ENCODE data around the gene SUPT3H. TPM values are rescaled to one million over a fixed set of nuclear protein-coding genes. Genes with fewer than 3 reads are reported as not detected.

The SUPT3H gene
- polyA plus RNA-seq, 1 donor (not counting 4 experiments of a cell fraction or from before 2014, with no cell fraction given) = 7.6 TPM

DNA sequence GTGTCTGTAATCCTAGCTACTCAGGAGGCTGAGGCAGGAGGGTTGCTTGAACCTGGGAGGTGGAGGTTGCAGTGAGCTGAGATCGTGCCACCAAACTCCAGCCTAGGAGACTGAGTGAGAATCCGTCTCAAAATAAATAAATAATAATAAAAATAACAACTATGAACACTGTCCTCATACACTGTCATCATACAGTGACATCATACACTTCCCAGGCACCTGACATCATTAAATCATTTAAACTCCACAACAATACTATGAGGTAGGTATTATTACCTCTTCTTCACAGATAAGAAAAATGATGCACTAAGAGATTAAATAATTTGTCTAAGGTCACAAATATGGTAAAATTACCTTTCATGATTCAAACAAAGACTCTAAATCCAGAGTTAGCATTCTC, 250.5 kb downstream of the SUPT3H start:
- Histone ChIP-seq H3K27ac (ENCODE audit: control insufficient read depth, insufficient read depth, low read length) (no peak overlapping the region), H3K4me1 (ENCODE audit: control insufficient read depth, extremely low read depth, insufficient read depth, low read length) (no peaks in the 10 kb centered on the region), H3K9ac (ENCODE audit: control insufficient read depth, extremely low read depth, insufficient read depth, low read length) (no peak overlapping the region), H3K9me1 (ENCODE audit: control insufficient read depth, extremely low read depth, insufficient read depth, low read length) (no peaks in the 10 kb centered on the region), H2AFZ (ENCODE audit: control insufficient read depth, low read length) (no peak overlapping the region), H3K4me3 (ENCODE audit: control insufficient read depth in 2 of 3, extremely low read depth in 1 of 3, insufficient read depth in 2 of 3, low read depth in 1 of 3, low read length in 3 of 3) (no peak overlapping the region), H4K20me1 (ENCODE audit: control insufficient read depth, extremely low read depth, insufficient read depth, low read length) (no peaks in the 10 kb centered on the region), H3K79me2 (ENCODE audit: control insufficient read depth, insufficient read depth, low read length) (no peaks in the 10 kb centered on the region), H3K27me3 (ENCODE audit: control insufficient read depth, extremely low read depth, insufficient read depth, low read length) (no peaks in the 10 kb centered on the region), H3K36me3 (ENCODE audit: control insufficient read depth in 2 of 2, extremely low read depth in 1 of 2, insufficient read depth in 2 of 2, low read length in 2 of 2) (no peaks in the 10 kb centered on the region), H3K4me2 (ENCODE audit: control insufficient read depth, extremely low read depth, insufficient read depth, low read depth, low read length) (no peak overlapping the region), H3K9me3 (ENCODE audit: control insufficient read depth, low read depth, low read length) (no peaks in the 10 kb centered on the region)
- dilution Hi-C loops (cut with MboI; ENCODE audit: extremely low pct_ligation_motif_present, low sequenced_read_pairs) = no loop called here
- no peak for FAIRE-seq
- DNase-seq (ENCODE audit: low read depth, low spot score) = no peak
- TF ChIP-seq CTCF (optimal IDR thresholded peaks at IDR 0.05 in 1 of 3, IDR thresholded peaks at IDR 0.05 in 1 of 3, conservative IDR thresholded peaks at IDR 0.05 in 1 of 3; ENCODE audit: extremely low read depth in 1 of 3, insufficient read depth in 2 of 3, low read length in 3 of 3) = no peak

DNA sequence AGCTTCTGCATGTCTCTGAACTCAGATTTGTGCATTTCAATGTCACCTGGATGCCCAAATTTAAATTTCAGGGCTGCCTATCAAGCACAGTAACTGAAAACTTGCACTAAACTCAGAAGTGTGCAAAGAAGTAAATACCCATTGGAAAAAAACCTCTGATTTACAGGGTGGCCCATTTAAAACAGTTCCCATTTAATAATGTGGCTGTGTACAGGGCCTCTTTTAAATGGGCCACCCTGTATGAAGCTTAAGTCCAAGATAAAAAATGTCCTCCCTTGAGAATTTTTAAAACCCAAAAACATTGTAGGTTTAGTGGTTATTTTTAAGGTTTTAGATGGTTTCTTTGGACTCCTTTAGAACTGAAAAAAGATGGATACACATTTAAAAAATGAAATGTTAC, 251.7 kb downstream of the SUPT3H start:
- Histone ChIP-seq H3K36me3 (ENCODE audit: control insufficient read depth in 2 of 2, extremely low read depth in 1 of 2, insufficient read depth in 2 of 2, low read length in 2 of 2) (no peaks in the 10 kb centered on the region), H3K9ac (ENCODE audit: control insufficient read depth, extremely low read depth, insufficient read depth, low read length) (no peak overlapping the region), H3K4me3 (ENCODE audit: control insufficient read depth in 2 of 3, extremely low read depth in 1 of 3, insufficient read depth in 2 of 3, low read depth in 1 of 3, low read length in 3 of 3) (no peak overlapping the region), H3K9me1 (ENCODE audit: control insufficient read depth, extremely low read depth, insufficient read depth, low read length) (no peaks in the 10 kb centered on the region), H3K4me1 (ENCODE audit: control insufficient read depth, extremely low read depth, insufficient read depth, low read length) (no peaks in the 10 kb centered on the region), H4K20me1 (ENCODE audit: control insufficient read depth, extremely low read depth, insufficient read depth, low read length) (no peaks in the 10 kb centered on the region), H3K4me2 (ENCODE audit: control insufficient read depth, extremely low read depth, insufficient read depth, low read depth, low read length) (no peak overlapping the region), H3K79me2 (ENCODE audit: control insufficient read depth, insufficient read depth, low read length) (no peaks in the 10 kb centered on the region), H3K9me3 (ENCODE audit: control insufficient read depth, low read depth, low read length) (no peaks in the 10 kb centered on the region), H3K27me3 (ENCODE audit: control insufficient read depth, extremely low read depth, insufficient read depth, low read length) (no peaks in the 10 kb centered on the region), H2AFZ (ENCODE audit: control insufficient read depth, low read length) (no peak overlapping the region), H3K27ac (ENCODE audit: control insufficient read depth, insufficient read depth, low read length) (no peak overlapping the region)
- DNase-seq (ENCODE audit: low read depth, low spot score) (no peak), FAIRE-seq (no peak)
- dilution Hi-C loops (cut with MboI; ENCODE audit: extremely low pct_ligation_motif_present, low sequenced_read_pairs) = no loop called here
- TF ChIP-seq CTCF (optimal IDR thresholded peaks at IDR 0.05 in 1 of 3, IDR thresholded peaks at IDR 0.05 in 1 of 3, conservative IDR thresholded peaks at IDR 0.05 in 1 of 3; ENCODE audit: extremely low read depth in 1 of 3, insufficient read depth in 2 of 3, low read length in 3 of 3) (no peak), EZH2 (IDR thresholded peaks at IDR 0.05; ENCODE audit: low read length) (no peak)
